Measurements from ENCODE around the gene AACS. TPM values are rescaled to one million over a fixed set of nuclear protein-coding genes. Genes with fewer than 3 reads are reported as not detected.
"Not testable (repeated sequence)": the region's sequence is repeated elsewhere in the genome, so short reads cannot be mapped to it uniquely, and the experiment has no call there.

Gene AACS
- total and polyA plus RNA-seq, 3 donors from 2014 or later, result 26.0 to 44.8 (median 31.7) TPM

- DNase-seq, result no peak
- H3K27ac ChIP-seq, result no peak overlapping the region
- no peak overlapping the region for H3K4me3 ChIP-seq
- intact Hi-C loops (cut with DNase I; ENCODE audit: low total_unique reads), result no loop called here
- H3K36me3 ChIP-seq (ENCODE audit: low read depth, missing control alignments), result no peaks in the 10 kb centered on the region
- WGBS, 2 donors, result 89 to 100% methylated on average over 6 to 11 of the region's 11 CpGs
- no peaks in the 10 kb centered on the region for H3K27me3 ChIP-seq
- no peaks in the 10 kb centered on the region for H3K4me1 ChIP-seq
- no peaks in the 10 kb centered on the region for H3K9me3 ChIP-seq
- TF ChIP-seq CTCF (IDR thresholded peaks at IDR 0.05) (no peak), POLR2A (IDR thresholded peaks at IDR 0.05) (no peak)
These were observed 5.6 kb downstream of the AACS start for GRCh38 chr12:125070661-125071390.

GRCh38 chr12:125071456-125071855 lies 6.2 kb downstream of the AACS start:
- no peak for DNase-seq
- TF ChIP-seq POLR2A (IDR thresholded peaks at IDR 0.05), result no peak
- no peak for TF ChIP-seq CTCF (IDR thresholded peaks at IDR 0.05)
- WGBS, 2 donors, result 93 to 97% methylated on average over 12 of the region's 12 CpGs

GRCh38 chr12:125072496-125072895 lies 7.3 kb downstream of the AACS start:
- no peak overlapping the region for H3K27ac ChIP-seq
- H3K9me3 ChIP-seq, result no peaks in the 10 kb centered on the region
- no peaks in the 10 kb centered on the region for H3K4me1 ChIP-seq
- H3K27me3 ChIP-seq, result no peaks in the 10 kb centered on the region
- no peak overlapping the region for H3K4me3 ChIP-seq
- no peak for TF ChIP-seq POLR2A (IDR thresholded peaks at IDR 0.05)
- no peak for TF ChIP-seq CTCF (IDR thresholded peaks at IDR 0.05)
- intact Hi-C loops (cut with DNase I; ENCODE audit: low total_unique reads), result no loop called here
- 89 to 92% methylated on average over 2 of the region's 2 CpGs for WGBS, 2 donors
- DNase-seq, result no peak
- H3K36me3 ChIP-seq (ENCODE audit: low read depth, missing control alignments), result no peaks in the 10 kb centered on the region

More at GRCh38 chr12:125071456-125071855, 6.2 kb downstream of the AACS start:
- Histone ChIP-seq H3K4me3 (no peak overlapping the region), H3K9me3 (no peaks in the 10 kb centered on the region), H3K36me3 (ENCODE audit: low read depth, missing control alignments) (no peaks in the 10 kb centered on the region), H3K4me1 (no peaks in the 10 kb centered on the region), H3K27ac (no peak overlapping the region), H3K27me3 (no peaks in the 10 kb centered on the region)
- intact Hi-C loops (cut with DNase I; ENCODE audit: low total_unique reads), result no loop called here

- 90 to 91% methylated on average over 2 of the region's 2 CpGs for WGBS, 2 donors
- DNase-seq; H3K4me3 ChIP-seq; H3K4me1 ChIP-seq; H3K9me3 ChIP-seq; H3K27ac ChIP-seq; H3K27me3 ChIP-seq; intact Hi-C loops (cut with DNase I; ENCODE audit: low total_unique reads); H3K36me3 ChIP-seq (ENCODE audit: low read depth, missing control alignments): not testable (repeated sequence)
These were observed 9.1 kb downstream of the AACS start for GRCh38 chr12:125074294-125074693.

GRCh38 chr12:125076103-125076502 lies 10.9 kb downstream of the AACS start:
- intact Hi-C loops (cut with DNase I; ENCODE audit: low total_unique reads), result no loop called here
- Histone ChIP-seq H3K4me1 (no peaks in the 10 kb centered on the region), H3K27ac (no peak overlapping the region), H3K36me3 (ENCODE audit: low read depth, missing control alignments) (no peaks in the 10 kb centered on the region), H3K9me3 (no peaks in the 10 kb centered on the region), H3K27me3 (no peaks in the 10 kb centered on the region), H3K4me3 (no peak overlapping the region)
- no peak for DNase-seq
- TF ChIP-seq POLR2A (IDR thresholded peaks at IDR 0.05) (no peak), CTCF (IDR thresholded peaks at IDR 0.05) (no peak)
- WGBS, 2 donors, result 95 to 99% methylated on average over 6 of the region's 6 CpGs
